Measurements from ENCODE around the gene AIFM2.

Gene AIFM2

DNA sequence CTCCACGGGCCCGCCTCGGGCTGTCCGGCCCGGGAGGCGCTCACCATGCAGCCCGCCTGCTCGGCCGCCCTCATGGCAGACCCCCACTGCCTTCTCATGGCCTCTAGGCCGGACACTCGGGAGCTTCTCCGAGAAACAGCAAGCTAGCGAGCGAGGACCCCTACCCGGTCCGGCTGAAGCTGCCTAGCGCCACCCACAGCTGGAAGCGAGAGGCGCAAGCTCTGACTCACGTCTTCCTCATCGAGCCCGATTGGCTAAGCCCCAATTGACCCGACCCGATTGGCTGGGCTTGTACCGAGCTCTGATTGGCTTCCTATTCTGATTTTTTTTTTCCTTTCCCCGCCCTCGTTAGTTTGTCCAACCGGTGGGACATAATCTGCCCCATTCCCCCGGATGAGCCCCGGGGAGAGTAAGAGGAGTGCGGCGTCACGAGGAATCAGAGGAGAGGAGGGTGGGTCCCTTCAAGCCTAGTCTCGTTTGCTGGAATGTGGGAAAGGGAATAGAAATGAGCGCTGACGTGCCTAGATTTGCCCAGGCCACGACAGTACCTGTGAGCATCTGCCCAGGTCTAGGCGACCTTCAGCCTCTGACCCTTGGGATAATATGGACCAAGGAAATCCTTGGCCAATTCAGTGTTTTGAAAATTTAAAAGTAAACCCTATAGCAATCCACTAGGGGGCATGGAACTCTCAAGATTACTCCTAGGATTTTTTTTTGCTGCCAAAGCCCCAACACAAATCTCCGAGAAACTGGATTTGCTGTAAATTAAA is 14.0 kb upstream of the AIFM2 start, which contains the start of gene TYSND1:
TSS of gene TYSND1 (minus strand) at position 212 of the 770 bp plus-strand sequence. CDS start at position 98, 114 bp downstream.
- Histone ChIP-seq H3K4me3 (ENCODE audit: low read length) (peak within 1 kb of the TSS; percentile 80), H3K4me2 (ENCODE audit: low read length) (peak within 1 kb of the TSS; percentile 70), H3K27ac (ENCODE audit: low read depth, low read length) (peak within 1 kb of the TSS; percentile 82), H3K27me3 (ENCODE audit: control insufficient read depth, low read length) (no peaks in the 10 kb centered on the region), H3K9me3 (ENCODE audit: control insufficient read depth, insufficient read depth, low read length) (no peaks in the 10 kb centered on the region), H3K79me2 (ENCODE audit: control insufficient read depth, low read length) (peaks cover 65% of the 10 kb centered on the region), H3K9me2 (replicated peaks; ENCODE audit: control insufficient read depth, low read length) (no peaks in the 10 kb centered on the region), H3F3A (ENCODE audit: control insufficient read depth, insufficient read depth) (peaks cover 18% of the 10 kb centered on the region), H4K20me1 (ENCODE audit: control insufficient read depth, insufficient read depth, low read depth, low read length) (0 out of 2 replicates have a peak, but pooled peaks cover 6% of the 10 kb centered on the region), H3K4me1 (ENCODE audit: control insufficient read depth, low read length) (peaks cover 32% of the 10 kb centered on the region), H3K36me3 (ENCODE audit: control insufficient read depth, low read length) (peaks cover 65% of the 10 kb centered on the region)
- TF ChIP-seq EZH2phosphoT487 (IDR thresholded peaks at IDR 0.05; ENCODE audit: borderline replicate concordance, low read length): no peak
- TF ChIP-seq, protein P1, sequence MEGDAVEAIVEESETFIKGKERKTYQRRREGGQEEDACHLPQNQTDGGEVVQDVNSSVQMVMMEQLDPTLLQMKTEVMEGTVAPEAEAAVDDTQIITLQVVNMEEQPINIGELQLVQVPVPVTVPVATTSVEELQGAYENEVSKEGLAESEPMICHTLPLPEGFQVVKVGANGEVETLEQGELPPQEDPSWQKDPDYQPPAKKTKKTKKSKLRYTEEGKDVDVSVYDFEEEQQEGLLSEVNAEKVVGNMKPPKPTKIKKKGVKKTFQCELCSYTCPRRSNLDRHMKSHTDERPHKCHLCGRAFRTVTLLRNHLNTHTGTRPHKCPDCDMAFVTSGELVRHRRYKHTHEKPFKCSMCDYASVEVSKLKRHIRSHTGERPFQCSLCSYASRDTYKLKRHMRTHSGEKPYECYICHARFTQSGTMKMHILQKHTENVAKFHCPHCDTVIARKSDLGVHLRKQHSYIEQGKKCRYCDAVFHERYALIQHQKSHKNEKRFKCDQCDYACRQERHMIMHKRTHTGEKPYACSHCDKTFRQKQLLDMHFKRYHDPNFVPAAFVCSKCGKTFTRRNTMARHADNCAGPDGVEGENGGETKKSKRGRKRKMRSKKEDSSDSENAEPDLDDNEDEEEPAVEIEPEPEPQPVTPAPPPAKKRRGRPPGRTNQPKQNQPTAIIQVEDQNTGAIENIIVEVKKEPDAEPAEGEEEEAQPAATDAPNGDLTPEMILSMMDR (IDR thresholded peaks at IDR 0.05; ENCODE audit: low read depth, low read length, poor library complexity, severe bottlenecking): peak; percentile 75

DNA sequence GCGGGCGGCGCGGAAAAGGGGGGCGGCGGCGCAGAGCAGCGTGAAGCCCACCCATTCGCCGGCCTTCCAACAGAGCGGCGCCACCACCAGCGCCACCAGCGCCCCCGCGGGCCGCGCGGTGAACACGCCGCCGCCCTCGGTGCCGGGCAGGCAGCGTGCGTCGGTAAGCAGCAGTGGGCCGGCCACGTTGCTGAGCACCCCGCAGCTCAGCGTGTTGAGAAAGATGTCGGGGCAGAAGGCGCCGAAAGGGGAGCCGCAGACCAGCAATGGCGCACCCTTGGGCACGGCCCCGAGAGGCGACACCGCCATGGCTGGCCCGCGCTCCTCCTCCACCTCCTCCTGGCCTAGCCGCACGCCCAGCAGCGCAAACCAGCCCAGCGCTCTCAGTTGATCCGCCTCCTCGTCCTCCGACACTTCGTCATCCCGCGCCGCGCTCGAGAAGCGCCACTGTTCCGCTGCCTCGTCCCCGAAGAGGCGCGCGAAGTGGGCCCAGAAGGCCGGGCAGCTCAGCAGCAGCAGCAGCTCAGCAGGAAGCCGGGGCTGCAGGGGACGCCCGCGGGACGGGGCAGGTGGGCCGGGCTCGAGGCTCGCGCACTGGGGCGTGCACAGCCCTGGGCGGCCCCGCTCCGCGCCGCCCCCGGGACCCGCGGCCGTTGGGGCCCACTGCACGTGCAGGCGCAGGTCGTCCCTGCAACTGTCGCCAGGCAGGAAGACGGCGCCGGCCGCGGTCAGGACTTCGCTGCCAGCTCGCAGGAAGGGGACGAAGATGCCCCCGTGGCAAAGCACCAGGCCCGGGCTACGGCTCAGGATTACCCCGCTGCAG is 13.3 kb upstream of the AIFM2 start:
- Histone ChIP-seq H3F3A (ENCODE audit: control insufficient read depth, insufficient read depth) (peaks cover 19% of the 10 kb centered on the region), H3K27ac (ENCODE audit: low read depth, low read length) (peak overlapping the region; percentile 82), H3K79me2 (ENCODE audit: control insufficient read depth, low read length) (peaks cover 65% of the 10 kb centered on the region), H3K36me3 (ENCODE audit: control insufficient read depth, low read length) (peaks cover 60% of the 10 kb centered on the region), H3K27me3 (ENCODE audit: control insufficient read depth, low read length) (no peaks in the 10 kb centered on the region), H3K9me3 (ENCODE audit: control insufficient read depth, insufficient read depth, low read length) (no peaks in the 10 kb centered on the region), H3K4me2 (ENCODE audit: low read length) (peak overlapping the region; percentile 70), H3K9me2 (replicated peaks; ENCODE audit: control insufficient read depth, low read length) (no peaks in the 10 kb centered on the region), H4K20me1 (ENCODE audit: control insufficient read depth, insufficient read depth, low read depth, low read length) (0 out of 2 replicates have a peak, but pooled peaks cover 6% of the 10 kb centered on the region), H3K4me1 (ENCODE audit: control insufficient read depth, low read length) (peaks cover 32% of the 10 kb centered on the region), H3K4me3 (ENCODE audit: low read length) (peak overlapping the region; percentile 80)
- no peak for TF ChIP-seq EZH2phosphoT487 (IDR thresholded peaks at IDR 0.05; ENCODE audit: borderline replicate concordance, low read length)
- TF ChIP-seq, protein P1 (IDR thresholded peaks at IDR 0.05; ENCODE audit: low read depth, low read length, poor library complexity, severe bottlenecking): peak; percentile 80

DNA sequence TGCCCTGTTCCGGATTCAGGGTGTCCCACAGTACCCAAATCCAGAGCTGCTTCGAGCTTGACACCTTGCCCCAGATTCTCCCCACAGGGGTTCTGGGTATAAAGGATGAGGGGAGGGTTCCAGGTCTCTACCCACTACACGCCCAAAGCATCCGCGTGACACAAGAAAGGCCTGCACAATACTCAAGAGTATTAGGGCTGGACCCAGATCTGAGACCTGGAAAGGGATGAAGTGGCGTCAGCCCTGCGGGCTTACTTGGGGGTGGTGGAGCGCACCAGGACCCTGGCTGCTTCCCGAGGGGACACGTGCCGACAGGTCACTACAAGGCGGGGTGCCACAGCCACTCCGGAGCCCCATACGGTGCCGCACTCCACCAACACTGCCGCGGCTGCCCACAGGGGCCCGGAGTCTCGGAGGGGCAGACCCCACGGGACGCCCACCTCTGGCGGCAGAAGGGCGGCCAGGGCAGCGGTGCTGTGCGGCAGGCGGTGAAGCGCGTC is 12.6 kb upstream of the AIFM2 start:
- Histone ChIP-seq H4K20me1 (ENCODE audit: control insufficient read depth, insufficient read depth, low read depth, low read length) (0 out of 2 replicates have a peak, but pooled peaks cover 6% of the 10 kb centered on the region), H3K27me3 (ENCODE audit: control insufficient read depth, low read length) (no peaks in the 10 kb centered on the region), H3K36me3 (ENCODE audit: control insufficient read depth, low read length) (peaks cover 57% of the 10 kb centered on the region), H3K9me3 (ENCODE audit: control insufficient read depth, insufficient read depth, low read length) (no peaks in the 10 kb centered on the region), H3K4me3 (ENCODE audit: low read length) (peak overlapping the region; percentile 80), H3K27ac (ENCODE audit: low read depth, low read length) (peak overlapping the region; percentile 82), H3K79me2 (ENCODE audit: control insufficient read depth, low read length) (peaks cover 59% of the 10 kb centered on the region), H3K4me1 (ENCODE audit: control insufficient read depth, low read length) (peaks cover 32% of the 10 kb centered on the region), H3K9me2 (replicated peaks; ENCODE audit: control insufficient read depth, low read length) (no peaks in the 10 kb centered on the region), H3K4me2 (ENCODE audit: low read length) (peak overlapping the region; percentile 70), H3F3A (ENCODE audit: control insufficient read depth, insufficient read depth) (peaks cover 21% of the 10 kb centered on the region)
- no peak for TF ChIP-seq EZH2phosphoT487 (IDR thresholded peaks at IDR 0.05; ENCODE audit: borderline replicate concordance, low read length)
- TF ChIP-seq, protein P1 (IDR thresholded peaks at IDR 0.05; ENCODE audit: low read depth, low read length, poor library complexity, severe bottlenecking): no peak

Measured in DOHH2 (cell line).